H1 (cell line): Measurements from ENCODE around the gene KIAA0513. TPM values are rescaled to one million over a fixed set of nuclear protein-coding genes. Genes with fewer than 3 reads are reported as not detected.
A peak's percentile ranks its signal among the peaks of the same experiment; 100 is the strongest.

Experiments
- CTCF ChIA-PET: fragments of 300-600 bp; sonication (Branson Sonifier 250); formaldehyde crosslinking; loops from one replicate; lab custom pipeline; 2021; ENCODE audit not compliant: partially characterized antibody; lab: Charles Lee
- POLR2A ChIA-PET: fragments of 300-600 bp; sonication (Branson Sonifier 250); formaldehyde crosslinking; loops from one replicate; lab custom pipeline; 2021; ENCODE audit warnings: inconsistent platforms; ENCODE audit not compliant: partially characterized antibody; lab: Charles Lee
- DNase-seq, 2 experiments: peaks; one replicate each; pipeline versions ENCODE4 v3.0.0 to v3.0.0-alpha.2; 2010 to 2022; ENCODE audit warnings: low spot score in 2 of 2, low read depth in 1 of 2, mixed read lengths in 1 of 2
- FAIRE-seq: peaks from 2 replicates; lab custom pipeline; 2011; peaks lifted over from hg19 to GRCh38; lab: Jason Lieb, UNC
- H2AFZ ChIP-seq: 2 replicates; pipeline ENCODE4 v1.8.1; 2012; ENCODE audit warnings: low read length, inconsistent platforms
- H2AK5ac ChIP-seq: 2 replicates; pipeline ENCODE4 v1.6.1; 2013; ENCODE audit warnings: low read depth, low read length
- H2BK120ac ChIP-seq: replicated peaks from 2 replicates; pipeline ENCODE3; 2013; ENCODE audit warnings: low read depth, low read length, inconsistent platforms
- H2BK12ac ChIP-seq: 2 replicates; pipeline ENCODE4 v1.6.1; 2013; ENCODE audit warnings: low read depth, low read length
- H2BK15ac ChIP-seq: 2 replicates; pipeline ENCODE4 v1.6.1; 2013; ENCODE audit warnings: low read length
- H2BK20ac ChIP-seq: 2 replicates; pipeline ENCODE4 v1.6.1; 2013; ENCODE audit warnings: low read length
- H2BK5ac ChIP-seq: 2 replicates; pipeline ENCODE4 v1.6.1; 2013; ENCODE audit warnings: low read depth, low read length
- H3K14ac ChIP-seq: 2 replicates; pipeline ENCODE4 v1.6.1; 2013; ENCODE audit warnings: inconsistent platforms; ENCODE audit not compliant: insufficient read length
- H3K18ac ChIP-seq: 2 replicates; pipeline ENCODE4 v1.6.1; 2013; ENCODE audit warnings: low read length; ENCODE audit errors: extremely low read depth
- H3K23ac ChIP-seq: 2 replicates; pipeline ENCODE4 v1.6.1; 2013; ENCODE audit warnings: inconsistent platforms; ENCODE audit not compliant: insufficient read length
- H3K23me2 ChIP-seq: 2 replicates; pipeline ENCODE4 v1.6.1; 2013; ENCODE audit warnings: low read depth, low read length
- H3K27ac ChIP-seq: 2 replicates; pipeline ENCODE4 v1.6.1; 2011; ENCODE audit warnings: low read depth, low read length, inconsistent platforms
- H3K27me3 ChIP-seq, 4 experiments: replicated peaks in 1 of 4; 1 replicate in 1 of 4; 2 replicates in 3 of 4; pipeline versions ENCODE4 v1.6.1 to v1.8.1; 2011 to 2013; ENCODE audit warnings: low read length in 3 of 4, mild to moderate bottlenecking in 3 of 4, inconsistent platforms in 2 of 4, mixed read lengths in 2 of 4, moderate library complexity in 1 of 4; ENCODE audit not compliant: control insufficient read depth in 3 of 4, insufficient read depth in 3 of 4; ENCODE audit errors: extremely low read depth in 1 of 4
- H3K36me3 ChIP-seq, 4 experiments: 2 replicates each; pipeline versions ENCODE4 v1.6.1 to v1.8.1; 2011 to 2013; ENCODE audit warnings: mild to moderate bottlenecking in 4 of 4, low read length in 3 of 4, moderate library complexity in 2 of 4, control low read depth in 1 of 4, inconsistent platforms in 1 of 4; ENCODE audit not compliant: insufficient read depth in 4 of 4, control insufficient read depth in 2 of 4
- H3K4ac ChIP-seq: replicated peaks from 2 replicates; pipeline ENCODE3; 2013; ENCODE audit warnings: low read length, low read depth, mixed read lengths, inconsistent platforms; ENCODE audit not compliant: insufficient read length
- H3K4me1 ChIP-seq, 4 experiments: replicated peaks in 1 of 4; 1 replicate in 1 of 4; 2 replicates in 3 of 4; pipeline versions ENCODE4 v1.6.1 to v1.8.1; 2011 to 2013; ENCODE audit warnings: low read length in 3 of 4, inconsistent platforms in 2 of 4, mixed read lengths in 1 of 4; ENCODE audit not compliant: insufficient read depth in 4 of 4, control insufficient read depth in 3 of 4
- H3K4me2 ChIP-seq, 2 experiments: 2 replicates each; pipeline versions ENCODE4 v1.6.1 to v1.8.1; 2011 to 2013; ENCODE audit warnings: low read depth in 2 of 2, low read length in 2 of 2, control low read depth in 1 of 2, inconsistent platforms in 1 of 2, mild to moderate bottlenecking in 1 of 2; ENCODE audit not compliant: insufficient read depth in 1 of 2
- H3K4me3 ChIP-seq, 4 experiments: fragments of 200-600, 300-600 bp in 1 of 4; sonication (generic), shearing (Covaris generic), sonication (Bioruptor Twin) in 1 of 4; 2 replicates each; pipeline versions ENCODE4 v1.5.1 to v1.8.1; 2011 to 2016; ENCODE audit warnings: low read length in 4 of 4, low read depth in 3 of 4, control low read depth in 2 of 4, inconsistent platforms in 2 of 4, mild to moderate bottlenecking in 2 of 4, mixed read lengths in 1 of 4, moderate library complexity in 1 of 4; ENCODE audit not compliant: insufficient read depth in 2 of 4; ENCODE audit errors: extremely low read depth in 1 of 4
- H3K56ac ChIP-seq: replicated peaks from 2 replicates; pipeline ENCODE3; 2013; ENCODE audit warnings: low read depth, mild to moderate bottlenecking, mixed read lengths, low read length, inconsistent platforms; ENCODE audit not compliant: insufficient read length
- H3K79me1 ChIP-seq: 2 replicates; pipeline ENCODE4 v1.6.1; 2013; ENCODE audit warnings: low read depth, low read length, control low read depth
- H3K79me2 ChIP-seq, 2 experiments: 2 replicates each; pipeline versions ENCODE4 v1.6.1 to v1.8.1; 2012 to 2013; ENCODE audit warnings: low read length in 2 of 2, mild to moderate bottlenecking in 2 of 2, inconsistent platforms in 1 of 2; ENCODE audit not compliant: insufficient read depth in 2 of 2, control insufficient read depth in 1 of 2
- H3K9ac ChIP-seq, 4 experiments: replicated peaks in 1 of 4; 1 replicate in 1 of 4; 2 replicates in 3 of 4; pipeline versions ENCODE4 v1.6.1 to v1.8.1; 2011 to 2013; ENCODE audit warnings: low read depth in 3 of 4, low read length in 3 of 4, control low read depth in 2 of 4, mild to moderate bottlenecking in 2 of 4, moderate library complexity in 2 of 4, inconsistent platforms in 1 of 4; ENCODE audit errors: extremely low read depth in 1 of 4
- H3K9me3 ChIP-seq, 2 experiments: 2 replicates each; pipeline versions ENCODE4 v1.6.1 to v1.8.1; 2012 to 2013; ENCODE audit warnings: mild to moderate bottlenecking in 2 of 2, moderate library complexity in 2 of 2, control low read depth in 1 of 2, inconsistent platforms in 1 of 2, low read depth in 1 of 2, low read length in 1 of 2, mixed read lengths in 1 of 2; ENCODE audit not compliant: insufficient read depth in 2 of 2
- H4K20me1 ChIP-seq, 2 experiments: replicated peaks in 1 of 2; 2 replicates each; pipeline versions ENCODE3 to v1.8.1; 2011 to 2013; ENCODE audit warnings: inconsistent platforms in 2 of 2, low read length in 2 of 2, mild to moderate bottlenecking in 1 of 2; ENCODE audit not compliant: insufficient read depth in 2 of 2, control insufficient read depth in 1 of 2
- H4K5ac ChIP-seq: 2 replicates; pipeline ENCODE4 v1.6.1; 2013; ENCODE audit warnings: low read length, low read depth, mixed read lengths, inconsistent platforms; ENCODE audit not compliant: insufficient read length
- H4K8ac ChIP-seq: 2 replicates; pipeline ENCODE4 v1.8.0; 2013; ENCODE audit warnings: mild to moderate bottlenecking, moderate library complexity, low read length, inconsistent platforms; ENCODE audit not compliant: insufficient read depth; ENCODE audit errors: extremely low read depth
- H4K91ac ChIP-seq: replicated peaks from 2 replicates; pipeline ENCODE3; 2013; ENCODE audit warnings: low read length, mixed read lengths, inconsistent platforms; ENCODE audit not compliant: insufficient read length
- KDM1A ChIP-seq: fragments of 200-600, 300-600 bp; sonication (generic); IDR thresholded peaks from 2 replicates; pipeline ENCODE4 v1.7.1; 2016; ENCODE audit warnings: mild to moderate bottlenecking, low read length, borderline replicate concordance
- WGBS, 2 experiments: shearing (Covaris generic) in 1 of 2; methylation state at CpG; one replicate each; pipeline versions ENCODE4 v1.1.6 to v1.1.7; 2013 to 2015; ENCODE audit warnings: low lambda C conversion rate in 2 of 2, mixed read lengths in 2 of 2, inconsistent platforms in 1 of 2, low coverage in 1 of 2, missing lambda C conversion rate in 1 of 2; ENCODE audit not compliant: insufficient replicate concordance in 2 of 2, insufficient coverage in 1 of 2, insufficient read length in 1 of 2; ENCODE audit errors: extremely low coverage in 1 of 2, missing lambda C conversion rate in 1 of 2; 5-methylcytosine and 5-hydroxymethylcytosine counted together
- polyA plus RNA-seq, 7 experiments: library from polyadenylated mRNA; depleted of rRNA in 3 of 7; stranded (reverse) in 5 of 7; unstranded in 2 of 7; fragments of >200 nt in 5 of 7; fragments of 200-250 nt in 2 of 7; gene quantifications; 1 replicate in 5 of 7; 2 replicates in 1 of 7; 4 replicates in 1 of 7; pipeline versions ENCODE4 v1.2.1 to v1.2.3, GENCODE V29; 2011 to 2013; ENCODE audit warnings: missing spikeins in 2 of 7, mixed read lengths in 2 of 7
- total RNA-seq: library from RNA; stranded (reverse); fragmentation: NEBNext Ultra II Directional; extraction: Animal tissue kit (Norgen Biotek cat#: 25700); gene quantifications from 2 replicates; pipeline ENCODE4 v1.2.1, GENCODE V29; 2021

KIAA0513 gene
- total and polyA plus RNA-seq, 2 of the 8 experiments (the other 6 are each of a cell fraction or from before 2014, with no cell fraction given), result 2.1 to 6.1 TPM

DNA sequence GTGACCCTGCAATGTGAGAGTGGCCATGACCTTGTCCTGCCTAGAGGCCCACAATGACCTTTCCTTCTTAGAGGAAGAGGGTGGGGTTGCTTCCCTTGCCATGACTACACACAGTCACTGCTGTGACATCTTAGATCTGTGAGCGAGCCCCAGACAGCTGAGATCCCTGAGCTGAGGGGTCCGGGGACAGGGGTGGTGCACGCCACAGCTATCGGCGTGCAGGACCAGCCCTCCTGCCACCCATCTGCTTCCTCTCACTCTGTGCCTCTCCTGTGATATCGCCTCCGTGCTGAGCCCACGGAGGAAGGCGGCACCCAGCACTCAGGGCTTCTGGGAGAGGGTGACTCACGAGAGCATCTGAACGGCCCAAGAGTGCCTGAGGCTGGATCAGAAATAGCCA is 35.2 kb downstream of the KIAA0513 start:
- FAIRE-seq, result no peak
- Histone ChIP-seq H2AK5ac (0 out of 2 replicates have a peak overlapping the region, but pooled peaks have one; percentile 19), H4K8ac (peak overlapping the region; percentile 17; the same call in 1 of the 2 replicates), H3K79me1 (no peaks in the 10 kb centered on the region), H4K20me1 (peaks cover 0 to 2% of the 10 kb centered on the region in 2 experiments), H2BK20ac (no peak overlapping the region), H3K56ac (no peak overlapping the region), H3K9me3 (no peaks in the 10 kb centered on the region), H4K91ac (peak overlapping the region; percentile 7), H4K5ac (no peak overlapping the region), H2BK12ac (peak overlapping the region; percentile 90), H3K23ac (no peak overlapping the region), H2BK5ac (peak overlapping the region; percentile 49; the same call in 1 of the 2 replicates), H2AFZ (no peak overlapping the region), H3K14ac (no peak overlapping the region), H3K18ac (peak overlapping the region; percentile 13; the same call in 1 of the 2 replicates), H3K9ac (no peak overlapping the region), H3K79me2 (no peaks in the 10 kb centered on the region), H3K4me2 (no peak overlapping the region), H3K27me3 (no peaks in the 10 kb centered on the region; a peak in 1 of 7 replicates), H3K27ac (no peak overlapping the region), H3K4ac (peak overlapping the region; percentile 10), H2BK120ac (peak overlapping the region; percentile 26), H3K4me3 (no peak overlapping the region), H3K4me1 (peaks cover 4 to 12% (median 7%) of the 10 kb centered on the region in 4 experiments), H2BK15ac (no peak overlapping the region; the same call in 1 of the 2 replicates), H3K36me3 (no peaks in the 10 kb centered on the region), H3K23me2 (no peaks in the 10 kb centered on the region; the same call in 1 of the 2 replicates)
- POLR2A ChIA-PET, result no interaction called here
- WGBS, 2 experiments, result 95% methylated on average over 11 of the region's 11 CpGs; no CpG with 5 or more reads in 1 of the 2 experiments
- CTCF ChIA-PET, result interaction anchor here (0.7 to 1.6 kb wide), 3 partner anchors 24 to 44 kb away, joined by 3 to 5 read pairs (median 4); no protein-coding TSS in a partner anchor
- DNase-seq, result no peak
- TF ChIP-seq KDM1A, result no peak
